ENCODE data around the gene SERPINB2.
"Not testable (repeated sequence)": the region's sequence is repeated elsewhere in the genome, so short reads cannot be mapped to it uniquely, and the experiment has no call there.

Gene SERPINB2

DNA sequence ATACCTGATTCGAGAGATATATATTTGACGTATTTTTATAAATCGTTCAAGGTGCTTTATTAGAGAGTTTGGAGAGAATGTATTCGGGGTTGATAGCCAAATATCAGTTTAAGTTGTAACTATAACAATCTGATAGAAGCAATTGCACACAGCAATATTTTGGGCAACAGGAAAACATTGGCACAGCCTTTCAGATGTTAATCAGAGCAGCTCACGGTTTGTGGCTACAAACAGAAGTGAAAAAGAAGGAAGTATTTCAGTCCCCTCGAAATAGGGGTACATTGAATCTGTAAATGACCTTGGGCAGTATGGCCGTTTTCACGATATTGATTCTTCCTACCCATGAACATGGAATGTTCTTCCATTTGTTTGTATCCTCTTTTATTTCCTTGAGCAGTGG is 40.8 kb downstream of the SERPINB2 start:
- Mint-ChIP-seq H3K4me1 (no peaks in the 10 kb centered on the region), H3K27me3 (ENCODE audit: low read depth, poor library complexity) (peaks cover 5% of the 10 kb centered on the region), H3K36me3 (ENCODE audit: low read depth) (no peaks in the 10 kb centered on the region), H3K4me3 (no peak overlapping the region), H3K9me3 (no peaks in the 10 kb centered on the region), H3K27ac (no peak overlapping the region)
- TF ChIP-seq, protein P1, sequence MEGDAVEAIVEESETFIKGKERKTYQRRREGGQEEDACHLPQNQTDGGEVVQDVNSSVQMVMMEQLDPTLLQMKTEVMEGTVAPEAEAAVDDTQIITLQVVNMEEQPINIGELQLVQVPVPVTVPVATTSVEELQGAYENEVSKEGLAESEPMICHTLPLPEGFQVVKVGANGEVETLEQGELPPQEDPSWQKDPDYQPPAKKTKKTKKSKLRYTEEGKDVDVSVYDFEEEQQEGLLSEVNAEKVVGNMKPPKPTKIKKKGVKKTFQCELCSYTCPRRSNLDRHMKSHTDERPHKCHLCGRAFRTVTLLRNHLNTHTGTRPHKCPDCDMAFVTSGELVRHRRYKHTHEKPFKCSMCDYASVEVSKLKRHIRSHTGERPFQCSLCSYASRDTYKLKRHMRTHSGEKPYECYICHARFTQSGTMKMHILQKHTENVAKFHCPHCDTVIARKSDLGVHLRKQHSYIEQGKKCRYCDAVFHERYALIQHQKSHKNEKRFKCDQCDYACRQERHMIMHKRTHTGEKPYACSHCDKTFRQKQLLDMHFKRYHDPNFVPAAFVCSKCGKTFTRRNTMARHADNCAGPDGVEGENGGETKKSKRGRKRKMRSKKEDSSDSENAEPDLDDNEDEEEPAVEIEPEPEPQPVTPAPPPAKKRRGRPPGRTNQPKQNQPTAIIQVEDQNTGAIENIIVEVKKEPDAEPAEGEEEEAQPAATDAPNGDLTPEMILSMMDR (IDR thresholded peaks at IDR 0.05) = no peak
- no peak for DNase-seq

DNA sequence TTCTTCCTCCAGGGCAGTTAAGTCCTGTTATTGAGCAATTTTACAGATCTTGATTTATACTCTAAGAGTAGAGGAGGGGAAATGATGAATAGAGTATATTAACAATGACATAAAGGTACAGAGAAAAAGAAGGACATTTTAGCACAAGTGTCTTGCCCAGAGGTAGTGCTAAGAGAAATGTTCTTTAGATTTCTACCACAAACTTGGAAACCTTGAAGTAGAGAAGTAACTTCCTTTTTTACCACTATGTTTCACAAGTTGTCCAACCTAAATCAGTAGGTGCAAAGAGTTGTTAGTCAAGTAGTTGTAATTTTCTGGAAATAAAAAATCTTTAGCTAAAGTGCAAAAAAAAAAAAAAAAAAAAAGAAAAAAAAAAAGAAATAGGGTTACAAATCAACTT is 41.9 kb downstream of the SERPINB2 start:
- not testable (repeated sequence) for H3K27ac Mint-ChIP-seq; DNase-seq; H3K27me3 Mint-ChIP-seq (ENCODE audit: low read depth, poor library complexity); H3K4me1 Mint-ChIP-seq; H3K4me3 Mint-ChIP-seq; H3K9me3 Mint-ChIP-seq; H3K36me3 Mint-ChIP-seq (ENCODE audit: low read depth)

DNA sequence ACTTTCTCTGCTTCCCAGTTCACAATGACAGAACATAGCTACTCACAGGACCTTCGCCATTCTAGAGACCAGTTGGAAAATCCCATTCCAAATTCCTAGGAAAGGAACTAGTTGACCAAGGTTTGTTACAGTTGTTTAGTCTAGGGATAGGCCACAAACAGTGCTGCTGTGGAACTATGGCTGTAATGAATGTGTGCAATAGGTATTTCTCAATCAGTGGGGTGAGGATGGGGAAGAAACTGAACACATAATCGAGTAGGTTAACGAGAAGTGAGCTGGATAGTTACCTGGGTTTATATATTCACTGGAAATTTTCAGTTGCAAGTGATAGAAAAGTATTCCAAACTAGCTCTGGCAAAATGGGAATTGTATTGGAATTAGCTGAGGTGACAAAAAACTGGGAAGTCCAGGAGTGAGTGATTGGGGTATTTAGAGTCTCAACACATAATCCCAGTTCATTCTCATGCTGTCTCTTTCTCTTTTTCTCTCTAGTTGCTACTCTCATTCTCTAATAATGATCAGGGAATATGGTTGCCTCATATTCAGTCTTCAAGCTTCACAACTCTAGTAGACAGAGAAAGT is 43.4 kb downstream of the SERPINB2 start:
- Mint-ChIP-seq H3K9me3 (no peaks in the 10 kb centered on the region), H3K36me3 (ENCODE audit: low read depth) (no peaks in the 10 kb centered on the region), H3K4me1 (no peaks in the 10 kb centered on the region), H3K27ac (no peak overlapping the region), H3K27me3 (ENCODE audit: low read depth, poor library complexity) (peaks cover 5% of the 10 kb centered on the region), H3K4me3 (no peak overlapping the region)
- no peak for DNase-seq
- TF ChIP-seq, protein P1 (IDR thresholded peaks at IDR 0.05) = no peak

DNA sequence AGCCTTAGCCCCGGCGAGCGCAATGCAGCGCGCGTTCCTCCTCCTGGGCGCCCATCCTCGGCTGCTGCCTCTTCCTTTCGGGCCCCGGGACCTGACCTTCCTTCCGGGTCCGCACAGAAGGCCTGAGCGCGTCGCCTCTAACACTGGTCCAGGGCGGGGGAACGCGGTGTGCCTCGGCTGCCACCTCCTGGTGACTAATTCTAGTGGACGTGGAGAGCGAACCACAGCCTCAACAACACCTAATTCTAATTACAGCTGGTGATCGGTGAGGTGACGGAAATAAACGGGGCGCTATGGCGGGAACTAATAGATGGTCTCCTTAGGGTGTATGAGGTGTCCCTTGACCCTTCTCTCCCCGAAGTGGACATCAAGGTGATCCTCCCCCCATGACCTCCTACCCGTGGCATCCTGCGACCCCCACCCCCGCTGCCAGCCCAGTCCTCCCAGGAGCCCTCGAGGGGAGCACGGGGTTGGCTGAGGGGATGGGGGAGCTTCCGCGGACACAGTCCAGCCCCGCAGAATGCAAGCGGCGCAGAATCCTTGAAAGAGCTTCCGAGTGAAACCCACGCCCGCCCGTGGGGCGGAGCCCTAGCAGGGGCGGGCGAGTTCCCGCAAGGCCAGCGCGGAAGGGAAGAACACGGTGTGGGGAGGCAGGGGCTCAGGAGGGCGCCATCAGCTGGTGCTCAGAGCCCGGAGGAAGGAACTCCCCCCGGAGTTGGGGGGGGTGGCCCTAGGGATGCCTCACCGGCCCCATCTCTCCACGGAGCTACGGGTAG is 48.8 kb downstream of the SERPINB2 start:
- H3K4me1 Mint-ChIP-seq = no peaks in the 10 kb centered on the region

DNA sequence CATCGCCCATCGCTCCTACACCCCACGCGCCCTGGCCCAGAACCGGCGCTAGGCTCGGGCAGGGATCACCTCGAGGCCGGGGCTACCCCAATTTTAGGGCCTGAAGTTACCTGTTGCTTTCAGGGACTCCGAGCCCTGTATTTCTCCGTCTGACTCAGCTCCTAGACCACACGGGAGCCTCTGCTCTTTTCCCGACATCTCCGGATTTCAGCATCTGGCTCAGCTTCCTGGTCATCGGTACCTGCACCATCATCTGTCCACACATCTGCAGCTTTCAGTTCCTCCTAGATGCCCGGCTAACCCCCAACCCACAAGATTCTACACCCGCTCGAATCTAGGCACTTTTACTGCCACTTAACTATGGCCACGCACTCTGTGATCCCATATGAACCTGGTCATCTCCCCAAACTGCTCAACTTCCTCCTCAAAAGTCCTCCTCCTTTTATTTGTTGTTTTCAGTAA is 49.5 kb downstream of the SERPINB2 start:
- H3K27ac Mint-ChIP-seq = no peak overlapping the region
- no peaks in the 10 kb centered on the region for H3K36me3 Mint-ChIP-seq (ENCODE audit: low read depth)
- TF ChIP-seq, protein P1 (IDR thresholded peaks at IDR 0.05) = no peak
- H3K4me3 Mint-ChIP-seq = no peak overlapping the region
- H3K4me1 Mint-ChIP-seq = no peaks in the 10 kb centered on the region
- peaks cover 15% of the 10 kb centered on the region for H3K27me3 Mint-ChIP-seq (ENCODE audit: low read depth, poor library complexity)
- no peak for DNase-seq
- H3K9me3 Mint-ChIP-seq = no peaks in the 10 kb centered on the region

More for the DNA sequence above, 48.8 kb downstream of the SERPINB2 start:
- Mint-ChIP-seq H3K9me3 (no peaks in the 10 kb centered on the region), H3K27ac (no peak overlapping the region), H3K4me3 (peak overlapping the region; percentile 86), H3K27me3 (ENCODE audit: low read depth, poor library complexity) (peaks cover 9% of the 10 kb centered on the region), H3K36me3 (ENCODE audit: low read depth) (no peaks in the 10 kb centered on the region)
- peak; percentile 86 for DNase-seq
- TF ChIP-seq, protein P1 (IDR thresholded peaks at IDR 0.05) = peak; percentile 70

DNA sequence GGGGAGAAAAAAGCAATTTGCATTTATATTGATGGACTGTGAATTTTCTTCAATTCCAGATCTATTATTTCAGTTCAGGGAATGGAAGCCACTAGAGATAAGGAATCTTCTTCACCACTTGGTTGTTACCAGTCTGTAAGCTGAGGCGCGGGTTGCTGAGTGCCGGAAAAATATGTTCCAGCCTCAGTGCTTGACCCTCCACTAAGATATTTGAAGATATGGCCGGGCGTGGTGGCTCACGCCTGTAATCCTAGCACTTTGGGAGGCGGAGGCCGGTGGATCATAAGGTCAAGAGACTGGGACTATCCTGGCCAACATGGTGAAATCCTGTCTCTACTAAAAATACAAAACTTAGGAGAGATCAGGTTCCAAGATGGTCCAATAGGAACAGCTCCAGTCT is 52.5 kb downstream of the SERPINB2 start:
- Mint-ChIP-seq H3K27ac (no peak overlapping the region), H3K4me1 (no peaks in the 10 kb centered on the region), H3K9me3 (peaks cover 8% of the 10 kb centered on the region), H3K27me3 (ENCODE audit: low read depth, poor library complexity) (peaks cover 27% of the 10 kb centered on the region), H3K36me3 (ENCODE audit: low read depth) (no peaks in the 10 kb centered on the region), H3K4me3 (no peak overlapping the region)
- no peak for DNase-seq
- TF ChIP-seq, protein P1 (IDR thresholded peaks at IDR 0.05) = no peak

DNA sequence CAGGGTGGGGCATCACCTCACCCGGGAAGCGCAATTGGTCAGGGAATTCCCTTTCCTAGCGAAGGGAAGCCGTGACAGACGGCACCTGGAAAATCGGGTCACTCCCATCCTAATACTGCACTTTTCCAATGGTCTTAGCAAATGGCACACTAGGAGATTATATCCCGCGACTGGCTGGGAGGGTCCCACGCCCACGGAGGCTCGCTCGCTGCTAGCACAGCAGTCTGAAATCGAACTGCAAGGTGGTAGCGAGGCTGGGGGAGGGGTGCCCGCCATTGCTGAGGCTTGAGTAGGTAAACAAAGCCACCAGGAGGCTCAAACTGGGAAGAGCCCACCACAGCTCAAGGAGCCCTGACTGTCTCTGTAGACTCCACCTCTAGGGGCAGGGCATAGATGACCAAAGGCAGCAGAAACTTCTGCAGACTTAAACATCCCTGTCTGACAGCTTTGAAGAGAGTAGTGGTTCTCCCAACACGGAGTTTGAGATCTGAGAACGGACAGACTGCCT is 53.1 kb downstream of the SERPINB2 start:
- H3K36me3 Mint-ChIP-seq (ENCODE audit: low read depth); DNase-seq; H3K4me3 Mint-ChIP-seq; H3K27ac Mint-ChIP-seq; H3K4me1 Mint-ChIP-seq: not testable (repeated sequence)
- peaks cover 31% of the 10 kb centered on the region for H3K27me3 Mint-ChIP-seq (ENCODE audit: low read depth, poor library complexity)
- peaks cover 13% of the 10 kb centered on the region for H3K9me3 Mint-ChIP-seq
